Measurements from ENCODE around the gene NPTX1. TPM values are rescaled to one million over a fixed set of nuclear protein-coding genes. Genes with fewer than 3 reads are reported as not detected.

The NPTX1 gene
- total RNA-seq, 1 donor from 2014 or later, result 0.10 TPM

GRCh38 chr17:80471922-80472321, 4.5 kb downstream of the NPTX1 start:
- H3K4me1 Mint-ChIP-seq (ENCODE audit: unreplicated experiment), result peaks cover 2% of the 10 kb centered on the region
- H3K9me3 Mint-ChIP-seq (ENCODE audit: unreplicated experiment), result no peaks in the 10 kb centered on the region
- no peak overlapping the region for H3K4me3 Mint-ChIP-seq (ENCODE audit: unreplicated experiment)
- H3K27ac Mint-ChIP-seq (ENCODE audit: unreplicated experiment), result no peak overlapping the region
- no peak for DNase-seq (ENCODE audit: low spot score)
- H3K36me3 Mint-ChIP-seq (ENCODE audit: low read depth, unreplicated experiment), result no peaks in the 10 kb centered on the region
- peaks cover 24% of the 10 kb centered on the region for H3K27me3 Mint-ChIP-seq (ENCODE audit: unreplicated experiment)
- TF ChIP-seq CTCF (IDR thresholded peaks at IDR 0.05; ENCODE audit: unreplicated experiment), result no peak

- H3K36me3 Mint-ChIP-seq (ENCODE audit: low read depth, unreplicated experiment), result no peaks in the 10 kb centered on the region
- DNase-seq (ENCODE audit: low spot score), result no peak
- TF ChIP-seq CTCF (IDR thresholded peaks at IDR 0.05; ENCODE audit: unreplicated experiment), result no peak
Observed at GRCh38 chr17:80470603-80471002, 5.8 kb downstream of the NPTX1 start.

GRCh38 chr17:80469667-80470066, 6.7 kb downstream of the NPTX1 start:
- TF ChIP-seq CTCF (IDR thresholded peaks at IDR 0.05; ENCODE audit: unreplicated experiment), result no peak
- Mint-ChIP-seq H3K4me1 (ENCODE audit: unreplicated experiment) (peaks cover 2% of the 10 kb centered on the region), H3K4me3 (ENCODE audit: unreplicated experiment) (no peak overlapping the region), H3K9me3 (ENCODE audit: unreplicated experiment) (no peaks in the 10 kb centered on the region), H3K27ac (ENCODE audit: unreplicated experiment) (no peak overlapping the region), H3K36me3 (ENCODE audit: low read depth, unreplicated experiment) (no peaks in the 10 kb centered on the region), H3K27me3 (ENCODE audit: unreplicated experiment) (peaks cover 20% of the 10 kb centered on the region)
- DNase-seq (ENCODE audit: low spot score), result no peak

More at GRCh38 chr17:80470603-80471002, 5.8 kb downstream of the NPTX1 start:
- H3K27me3 Mint-ChIP-seq (ENCODE audit: unreplicated experiment), result peaks cover 24% of the 10 kb centered on the region
- no peak overlapping the region for H3K4me3 Mint-ChIP-seq (ENCODE audit: unreplicated experiment)
- no peaks in the 10 kb centered on the region for H3K9me3 Mint-ChIP-seq (ENCODE audit: unreplicated experiment)
- no peak overlapping the region for H3K27ac Mint-ChIP-seq (ENCODE audit: unreplicated experiment)
- H3K4me1 Mint-ChIP-seq (ENCODE audit: unreplicated experiment), result peaks cover 2% of the 10 kb centered on the region

- DNase-seq (ENCODE audit: low spot score), result no peak
- Mint-ChIP-seq H3K4me3 (ENCODE audit: unreplicated experiment) (no peak overlapping the region), H3K27me3 (ENCODE audit: unreplicated experiment) (peaks cover 17% of the 10 kb centered on the region), H3K27ac (ENCODE audit: unreplicated experiment) (no peak overlapping the region), H3K9me3 (ENCODE audit: unreplicated experiment) (no peaks in the 10 kb centered on the region), H3K4me1 (ENCODE audit: unreplicated experiment) (peaks cover 2% of the 10 kb centered on the region), H3K36me3 (ENCODE audit: low read depth, unreplicated experiment) (no peaks in the 10 kb centered on the region)
- TF ChIP-seq CTCF (IDR thresholded peaks at IDR 0.05; ENCODE audit: unreplicated experiment), result no peak
Observed at GRCh38 chr17:80468781-80469493, 7.5 kb downstream of the NPTX1 start.

- TF ChIP-seq CTCF (IDR thresholded peaks at IDR 0.05; ENCODE audit: unreplicated experiment), result no peak
- H3K9me3 Mint-ChIP-seq (ENCODE audit: unreplicated experiment), result no peaks in the 10 kb centered on the region
- H3K27me3 Mint-ChIP-seq (ENCODE audit: unreplicated experiment), result peaks cover 15% of the 10 kb centered on the region
- no peaks in the 10 kb centered on the region for H3K36me3 Mint-ChIP-seq (ENCODE audit: low read depth, unreplicated experiment)
- no peak overlapping the region for H3K27ac Mint-ChIP-seq (ENCODE audit: unreplicated experiment)
- H3K4me1 Mint-ChIP-seq (ENCODE audit: unreplicated experiment), result peaks cover 2% of the 10 kb centered on the region
- no peak for DNase-seq (ENCODE audit: low spot score)
- no peak overlapping the region for H3K4me3 Mint-ChIP-seq (ENCODE audit: unreplicated experiment)
Observed at GRCh38 chr17:80468242-80468641, 8.2 kb downstream of the NPTX1 start.

Measured in endothelial cell (in vitro differentiated cells).